Astrocyte of the cerebellum (primary cell): ENCODE results near the gene BRD9.
"Not testable (repeated sequence)": the region's sequence is repeated elsewhere in the genome, so short reads cannot be mapped to it uniquely, and the experiment has no call there.

Source experiments
- DNase-seq: peaks from one replicate; pipeline ENCODE4 v3.0.0-alpha.2; 2011; ENCODE audit warnings: low read depth
- H3K4me3 ChIP-seq: 2 replicates; pipeline ENCODE4 v1.5.1; 2011; ENCODE audit warnings: mild to moderate bottlenecking, low read depth, low read length, moderate library complexity
- in situ Hi-C: cut with HindIII; loops from 2 replicates; pipeline ENCODE4 v1.10.0; 2017; ENCODE audit warnings: low sequenced_read_pairs
- TF ChIP-seq, protein P1 (sequence below): IDR thresholded peaks from 2 replicates; pipeline ENCODE4 v1.5.1; 2012; ENCODE audit warnings: low read length, low read depth, moderate library complexity, mild to moderate bottlenecking; ENCODE audit errors: missing control alignments

The BRD9 gene

DNA sequence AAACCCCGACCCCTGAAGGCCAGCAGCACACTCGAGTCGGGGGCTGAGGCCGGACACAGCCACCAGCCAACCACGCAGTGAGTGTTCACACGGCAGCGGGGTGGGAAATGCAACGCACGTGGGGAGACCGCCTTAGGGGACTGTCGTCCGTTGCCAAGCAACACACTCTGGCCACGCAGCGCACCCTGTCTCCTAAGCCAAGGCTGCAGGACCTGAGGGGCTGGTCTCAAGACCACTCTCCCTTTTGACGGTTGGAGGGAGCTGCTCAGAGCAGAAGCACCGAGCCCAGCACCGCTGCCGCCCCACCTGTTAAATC lies 7.5 kb downstream of the BRD9 start:
- no peak for DNase-seq
- no peak overlapping the region for H3K4me3 ChIP-seq
- TF ChIP-seq, protein P1, sequence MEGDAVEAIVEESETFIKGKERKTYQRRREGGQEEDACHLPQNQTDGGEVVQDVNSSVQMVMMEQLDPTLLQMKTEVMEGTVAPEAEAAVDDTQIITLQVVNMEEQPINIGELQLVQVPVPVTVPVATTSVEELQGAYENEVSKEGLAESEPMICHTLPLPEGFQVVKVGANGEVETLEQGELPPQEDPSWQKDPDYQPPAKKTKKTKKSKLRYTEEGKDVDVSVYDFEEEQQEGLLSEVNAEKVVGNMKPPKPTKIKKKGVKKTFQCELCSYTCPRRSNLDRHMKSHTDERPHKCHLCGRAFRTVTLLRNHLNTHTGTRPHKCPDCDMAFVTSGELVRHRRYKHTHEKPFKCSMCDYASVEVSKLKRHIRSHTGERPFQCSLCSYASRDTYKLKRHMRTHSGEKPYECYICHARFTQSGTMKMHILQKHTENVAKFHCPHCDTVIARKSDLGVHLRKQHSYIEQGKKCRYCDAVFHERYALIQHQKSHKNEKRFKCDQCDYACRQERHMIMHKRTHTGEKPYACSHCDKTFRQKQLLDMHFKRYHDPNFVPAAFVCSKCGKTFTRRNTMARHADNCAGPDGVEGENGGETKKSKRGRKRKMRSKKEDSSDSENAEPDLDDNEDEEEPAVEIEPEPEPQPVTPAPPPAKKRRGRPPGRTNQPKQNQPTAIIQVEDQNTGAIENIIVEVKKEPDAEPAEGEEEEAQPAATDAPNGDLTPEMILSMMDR: no peak
- in situ Hi-C loops: no loop called here

DNA sequence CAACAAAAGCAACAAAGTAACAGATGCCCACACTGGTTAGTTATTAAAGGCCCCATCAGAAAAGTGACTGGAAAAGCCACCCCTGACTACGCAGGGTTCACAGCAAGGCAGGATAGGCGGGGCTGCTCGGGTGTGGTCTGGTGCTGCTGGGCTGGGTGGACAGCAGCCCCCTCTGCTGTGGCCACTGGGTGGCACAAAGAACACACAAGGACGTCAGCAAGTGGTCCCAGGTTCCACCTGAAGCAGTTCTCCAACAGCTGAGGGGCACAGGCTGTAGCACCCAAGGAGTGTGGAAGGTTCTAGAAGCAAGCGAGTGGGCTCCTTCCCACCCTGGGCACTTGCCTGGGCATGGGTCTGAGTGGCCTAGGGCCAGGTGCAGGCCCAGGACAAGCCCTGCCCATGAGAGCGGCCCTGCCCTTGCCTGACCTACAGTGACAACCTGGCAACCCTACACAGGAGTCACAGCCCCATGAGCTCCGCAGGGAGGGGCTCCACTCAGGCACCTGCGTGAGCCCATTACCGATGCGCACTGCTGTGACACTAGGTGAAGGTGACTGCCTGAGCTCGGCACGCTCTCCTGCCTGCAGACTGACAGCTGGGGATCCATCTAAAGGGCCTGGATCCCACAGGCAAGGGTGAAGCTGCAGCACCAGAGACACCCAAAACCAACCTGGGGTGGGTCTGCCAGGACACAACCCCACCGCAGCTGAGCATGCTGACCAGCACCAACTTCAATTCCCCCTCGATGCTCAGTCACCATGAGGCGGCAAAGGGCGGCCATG lies 8.1 kb downstream of the BRD9 start:
- TF ChIP-seq, protein P1: no peak
- H3K4me3 ChIP-seq: no peak overlapping the region
- no peak for DNase-seq
- in situ Hi-C loops: no loop called here

DNA sequence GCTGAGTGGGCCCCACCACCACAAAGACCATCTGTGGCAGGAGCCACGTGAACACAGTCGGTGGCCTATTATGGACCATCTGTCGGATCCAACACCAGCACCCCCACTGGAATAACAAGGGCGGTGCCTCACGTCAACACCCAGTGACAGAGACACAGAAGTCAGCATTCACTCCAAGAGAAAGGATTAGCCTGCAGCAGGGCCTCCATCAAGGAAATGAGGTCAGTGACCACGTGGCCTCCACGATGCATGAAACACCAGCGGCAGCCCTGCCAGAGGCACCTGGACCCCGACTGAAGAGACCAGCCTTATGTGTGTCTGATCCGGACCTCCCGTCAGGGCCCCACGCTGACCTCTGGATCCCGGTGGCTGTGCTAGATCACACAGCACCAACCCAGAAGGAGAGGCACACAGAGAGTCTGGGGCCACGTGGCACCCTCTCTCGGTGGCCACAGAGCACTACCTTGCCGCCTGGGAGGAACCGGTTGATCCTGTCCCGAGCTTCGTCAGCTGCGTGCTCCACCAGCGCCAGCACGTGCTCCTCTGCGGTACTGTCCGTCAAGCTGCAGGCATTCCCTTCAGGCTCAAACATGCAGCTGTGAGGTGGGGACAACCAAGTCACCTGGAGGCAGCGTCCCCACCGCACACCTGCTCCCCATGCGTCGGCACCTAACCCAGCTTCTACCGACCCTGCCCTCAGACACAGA lies 9.0 kb downstream of the BRD9 start:
- TF ChIP-seq, protein P1: no peak
- no peak for DNase-seq
- no peak overlapping the region for H3K4me3 ChIP-seq
- in situ Hi-C loops: no loop called here

DNA sequence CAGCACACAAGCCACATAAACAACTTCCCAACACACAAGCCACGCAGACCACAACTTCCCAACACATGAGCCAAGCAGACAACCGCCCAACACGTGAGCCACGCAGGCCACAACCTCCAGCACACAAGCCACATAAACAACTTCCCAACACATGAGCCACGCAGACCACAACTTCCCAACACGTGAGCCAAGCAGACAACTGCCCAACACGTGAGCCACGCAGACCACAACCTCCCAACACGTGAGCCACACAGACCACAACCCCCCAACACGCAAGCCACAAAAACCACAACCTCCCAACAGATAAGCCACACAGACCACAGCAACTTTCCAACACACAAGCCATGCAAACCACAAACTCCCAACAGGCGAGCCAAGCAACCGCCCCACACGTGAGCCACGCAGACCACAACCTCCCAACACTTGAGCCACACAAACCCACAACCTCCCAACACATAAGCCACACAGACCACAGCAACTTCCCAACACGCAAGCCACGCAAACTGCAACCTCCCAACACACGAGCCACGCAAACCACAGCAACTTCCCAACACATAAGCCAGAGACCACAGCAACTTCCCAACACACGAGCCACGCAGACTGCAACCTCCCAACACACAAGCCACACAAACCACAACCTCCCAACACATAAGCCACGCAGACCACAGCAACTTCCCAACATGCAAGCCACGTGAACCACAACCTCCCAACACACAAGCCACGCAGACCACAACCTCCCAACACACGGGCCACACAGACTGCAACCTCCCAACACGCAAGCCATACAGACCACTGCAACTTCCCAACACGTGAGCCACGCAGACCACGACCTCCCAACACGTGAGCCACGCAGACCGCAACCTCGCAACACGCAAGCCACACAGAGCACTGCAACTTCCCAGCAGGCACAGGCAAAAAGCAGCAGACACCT lies 10.1 kb downstream of the BRD9 start:
- H3K4me3 ChIP-seq: no peak overlapping the region
- no peak for DNase-seq
- TF ChIP-seq, protein P1: no peak
- in situ Hi-C loops: no loop called here

DNA sequence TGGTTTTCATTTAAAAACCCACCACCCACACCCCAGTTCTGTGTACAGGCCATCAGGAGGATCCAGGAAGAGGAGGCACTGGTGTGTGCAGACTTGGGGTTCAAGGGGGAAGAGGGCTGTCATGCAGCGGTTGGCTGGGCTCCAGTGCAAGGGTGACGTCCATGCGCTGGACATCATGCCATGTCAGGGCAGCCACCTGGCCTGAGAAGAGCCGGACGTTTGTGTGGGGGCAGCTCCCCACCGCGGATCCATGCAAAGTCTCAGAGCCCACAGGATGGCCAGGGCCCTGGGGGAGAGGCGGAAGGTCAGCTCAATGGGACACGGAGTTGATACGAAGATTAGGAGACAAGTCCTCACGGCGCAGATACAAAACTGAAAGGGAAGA lies 11.1 kb downstream of the BRD9 start:
- H3K4me3 ChIP-seq: no peak overlapping the region
- DNase-seq: no peak
- TF ChIP-seq, protein P1: no peak
- in situ Hi-C loops: no loop called here

DNA sequence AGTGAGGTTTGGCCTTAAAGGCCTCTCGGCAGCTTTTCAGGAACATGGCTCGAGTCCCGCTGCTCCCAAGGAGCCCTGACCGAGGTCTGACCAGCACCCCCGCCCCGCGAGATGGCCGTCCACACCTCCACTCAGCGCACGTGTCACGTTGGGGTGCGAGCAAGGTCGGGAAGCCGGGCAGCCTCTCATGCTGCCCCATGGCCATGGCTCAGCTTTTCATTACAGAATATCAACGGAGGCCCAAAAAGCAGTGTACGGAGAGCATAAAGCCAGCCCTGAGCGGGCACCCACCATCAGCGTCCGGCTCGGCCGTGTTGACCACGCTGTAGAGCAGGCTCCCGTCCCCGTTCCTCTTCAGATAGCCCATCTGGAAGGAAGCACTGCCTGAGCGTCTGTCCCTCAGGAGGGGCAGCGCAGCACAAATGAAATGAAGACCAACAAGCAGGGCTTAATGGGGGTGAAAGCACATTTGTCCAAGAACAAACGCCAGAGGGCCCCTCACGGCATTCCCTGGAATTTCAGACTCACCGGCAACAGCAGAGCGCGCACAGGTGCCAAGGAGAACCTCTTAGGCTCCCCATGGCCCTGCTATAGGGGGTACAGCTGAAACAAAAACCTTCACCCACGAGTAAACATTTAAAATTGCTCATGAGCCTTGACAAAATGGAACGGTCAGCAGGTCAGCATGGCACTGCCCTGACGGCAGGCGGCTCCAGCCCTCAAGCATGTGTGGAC lies 11.6 kb downstream of the BRD9 start:
- TF ChIP-seq, protein P1: no peak
- in situ Hi-C loops: no loop called here
- DNase-seq: no peak
- no peak overlapping the region for H3K4me3 ChIP-seq

DNA sequence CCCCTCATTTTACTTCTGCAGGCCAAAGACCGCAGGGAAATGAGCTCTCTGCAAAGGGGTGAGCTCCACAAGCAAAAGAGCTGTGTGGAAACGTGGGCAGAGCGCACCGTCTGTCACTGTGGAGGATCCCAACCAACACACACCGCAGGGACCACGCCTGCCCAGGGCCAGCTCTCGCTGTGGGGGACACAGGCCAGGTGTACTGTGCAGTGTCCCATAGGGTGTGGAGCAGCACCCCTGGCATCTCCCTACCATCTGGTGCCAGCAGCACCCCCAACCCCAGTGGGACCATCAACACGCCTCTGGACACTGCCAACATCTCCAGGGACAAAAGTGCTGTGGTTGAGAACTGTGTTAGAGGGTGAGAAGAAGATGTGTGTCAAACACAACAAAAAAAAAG lies 13.9 kb downstream of the BRD9 start:
- in situ Hi-C loops, DNase-seq: not testable (repeated sequence)

More for the DNA sequence above, 13.9 kb downstream of the BRD9 start:
- H3K4me3 ChIP-seq: not testable (repeated sequence)
